HG02973 (cell line): Measurements from ENCODE around the gene GHRH.

Experiments
- ATAC-seq: cut with Tn5 transposase; IDR thresholded peaks from one replicate; pipeline ENCODE4 v1.9.1; 2021; ENCODE audit warnings: moderate library complexity; ENCODE audit not compliant: unreplicated experiment

Gene GHRH

DNA sequence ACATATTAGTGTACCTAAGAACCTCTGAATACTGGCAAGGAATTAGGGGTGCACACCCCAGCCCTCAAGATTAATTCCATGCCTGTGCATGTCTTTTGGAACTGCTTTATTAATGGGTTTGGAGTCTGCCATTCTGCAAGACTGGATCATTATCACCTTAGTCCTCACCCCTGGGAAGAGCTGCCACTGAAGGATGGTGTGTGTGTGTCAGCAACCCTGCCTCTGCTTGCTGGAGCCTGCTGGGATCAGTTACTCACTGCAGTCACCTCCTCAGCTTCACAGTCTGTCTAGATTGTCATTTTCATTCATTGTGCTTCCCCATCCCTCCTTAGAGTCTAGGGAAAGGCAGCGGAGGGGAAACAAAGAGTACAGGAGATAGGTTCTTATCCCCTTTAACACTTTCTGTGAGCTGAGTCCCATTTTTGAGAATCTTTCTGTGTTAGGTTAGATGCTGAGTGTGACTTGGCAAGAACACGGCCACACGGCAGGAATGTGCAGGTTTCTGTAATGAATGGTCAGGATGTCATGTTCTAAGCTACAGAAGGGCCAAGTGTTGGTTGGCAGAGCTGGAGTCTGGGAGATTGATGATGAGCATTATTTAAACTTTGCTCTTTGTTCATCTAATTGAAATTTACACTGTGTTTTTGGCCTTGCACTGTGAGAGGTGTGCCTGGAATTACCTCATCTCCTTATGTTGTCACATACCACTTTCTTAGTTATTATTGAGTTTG, 21.1 kb downstream of the GHRH start:
- ATAC-seq = no peak

GRCh38 chr20:37238935-37239451, 22.6 kb downstream of the GHRH start:
- no peak for ATAC-seq

GRCh38 chr20:37238426-37238825, 23.2 kb downstream of the GHRH start:
- no peak for ATAC-seq

DNA sequence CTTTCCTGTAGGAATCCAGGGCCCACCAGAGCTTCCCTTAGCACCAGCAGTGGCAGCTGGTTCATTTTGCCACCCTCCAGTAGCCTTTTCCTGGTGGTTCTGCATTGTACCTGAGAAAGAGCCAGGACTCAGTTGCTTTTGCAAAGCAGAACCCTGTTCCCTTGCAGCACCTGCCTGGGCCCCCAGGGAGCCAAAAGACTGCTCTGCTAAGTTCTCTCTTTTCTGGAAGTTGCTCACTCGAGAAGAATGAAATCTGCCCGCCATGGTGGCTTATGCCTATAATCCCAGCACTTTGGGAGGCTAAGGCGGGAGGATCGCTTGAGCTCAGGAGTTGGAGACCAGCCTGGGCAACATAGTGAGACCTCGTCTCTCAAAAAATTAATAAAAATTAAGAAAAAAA, 24.0 kb downstream of the GHRH start:
- no peak for ATAC-seq

DNA sequence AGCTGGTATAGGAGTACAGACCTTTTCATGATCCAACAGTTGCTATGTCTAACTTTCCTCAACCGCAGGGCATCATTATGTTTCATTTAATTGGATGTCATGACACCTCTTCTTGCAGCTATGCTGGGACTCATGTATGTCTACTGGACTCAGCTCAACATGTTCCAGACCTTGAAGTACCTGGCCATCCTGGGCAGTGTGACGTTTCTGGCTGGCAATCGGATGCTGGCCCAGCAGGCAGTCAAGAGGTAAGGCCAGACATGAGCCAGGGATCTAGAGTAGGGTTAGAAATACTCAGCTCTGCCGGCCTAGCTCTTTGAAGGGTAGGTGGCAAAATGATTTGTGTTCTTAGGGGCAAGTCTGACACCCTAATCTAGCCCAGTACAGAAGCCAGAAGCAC, 25.2 kb downstream of the GHRH start:
- ATAC-seq = no peak

- ATAC-seq = no peak
Measured at GRCh38 chr20:37235065-37235464, 26.5 kb downstream of the GHRH start.

DNA sequence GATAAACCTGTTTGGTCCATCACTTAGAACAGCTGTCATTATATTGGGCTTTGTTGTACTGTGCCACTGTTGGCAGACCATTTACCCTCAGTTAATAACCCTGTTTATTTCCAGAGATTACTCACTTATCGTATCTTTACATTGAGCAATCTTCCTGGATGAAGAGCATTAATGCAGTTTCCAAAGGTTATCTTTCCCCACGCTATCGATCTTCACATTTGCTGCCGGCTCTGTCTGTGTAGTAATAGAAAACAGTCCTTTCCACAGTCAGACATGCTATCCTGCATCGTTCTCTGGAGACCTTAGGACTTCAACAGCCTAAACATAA, 27.4 kb downstream of the GHRH start:
- ATAC-seq = no peak

DNA sequence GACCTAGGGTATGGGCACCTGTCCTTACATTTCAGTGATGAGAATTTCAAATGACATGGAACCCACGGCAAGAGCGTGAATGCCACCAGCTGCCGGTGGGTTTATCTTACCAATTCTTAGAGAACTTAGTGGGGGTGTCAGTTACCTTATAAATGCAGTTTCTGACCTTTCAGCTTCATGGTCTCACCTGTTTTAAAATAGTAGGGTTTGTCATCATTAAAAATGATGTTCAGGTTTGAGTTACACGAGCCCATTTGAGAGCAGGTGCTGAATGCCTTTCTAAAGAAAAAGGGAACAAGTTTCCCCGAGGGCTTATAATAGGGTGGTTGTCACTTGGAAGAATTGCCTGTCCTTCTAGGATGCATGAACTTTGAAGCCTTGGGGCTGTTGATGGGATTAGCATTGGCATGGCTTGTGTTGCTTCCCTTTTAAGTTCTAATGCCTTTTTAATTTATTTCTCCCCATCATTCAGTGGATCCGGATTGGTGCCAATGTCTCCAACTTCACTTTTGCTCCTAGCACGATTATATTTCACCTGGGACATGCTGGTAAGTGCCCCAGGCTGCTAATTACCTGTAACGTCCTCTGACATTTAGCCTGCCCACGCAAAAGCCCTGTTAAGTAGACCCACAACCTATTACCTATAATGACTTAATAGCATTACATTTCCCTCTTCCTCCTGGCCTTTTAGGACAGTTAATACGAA, 27.9 kb downstream of the GHRH start:
- no peak for ATAC-seq

DNA sequence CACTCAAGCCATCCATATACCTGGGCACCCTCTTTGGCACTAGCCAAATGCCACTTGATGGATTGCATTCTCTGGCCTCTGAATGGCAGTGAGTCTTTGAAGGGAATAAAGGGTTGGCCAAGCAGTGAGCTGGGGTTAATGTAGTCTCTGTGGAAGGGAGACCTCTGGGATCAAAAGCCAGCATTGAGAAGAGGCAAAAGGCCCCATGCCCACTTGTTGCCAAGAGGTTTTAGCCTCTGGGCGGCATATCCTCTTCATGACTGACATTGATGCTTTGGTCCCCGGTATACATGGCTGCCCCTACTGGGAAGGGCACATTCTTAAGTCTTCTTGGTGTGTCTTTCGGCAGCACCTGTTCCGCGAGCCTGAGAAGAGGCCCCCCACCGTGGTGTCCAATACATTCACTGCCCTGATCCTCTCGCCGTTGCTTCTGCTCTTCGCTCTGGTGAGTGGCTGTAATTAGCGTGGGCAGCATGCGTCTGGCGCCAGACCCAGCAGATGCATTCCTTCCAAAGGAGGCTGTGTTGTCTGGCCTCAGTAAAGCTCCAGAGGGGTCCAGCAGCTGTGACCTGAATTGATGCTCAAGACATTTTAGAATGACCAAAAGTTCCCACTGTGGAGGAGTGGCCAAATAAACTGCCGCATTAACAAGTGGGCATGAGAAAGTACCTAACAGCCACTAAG, 29.5 kb downstream of the GHRH start:
- no peak for ATAC-seq

DNA sequence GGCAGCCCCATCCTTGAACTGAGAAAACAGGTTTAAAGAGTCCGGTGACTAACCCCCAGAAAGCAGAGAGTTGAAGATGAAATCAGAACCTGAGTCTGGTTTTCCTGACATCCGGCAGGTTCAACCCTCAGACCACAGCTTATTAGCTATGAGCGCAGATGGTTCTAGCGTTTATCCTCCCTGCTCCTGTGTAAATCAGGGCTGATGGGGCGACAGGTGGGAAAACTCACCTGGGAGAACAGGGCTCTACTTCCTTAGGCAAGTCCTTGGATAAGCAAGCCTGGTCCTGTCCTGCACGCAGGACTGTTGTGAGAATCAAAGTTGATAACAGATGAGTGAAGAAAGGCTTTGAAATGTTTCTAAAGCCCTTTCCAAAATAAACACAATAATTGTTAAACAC, 31.4 kb downstream of the GHRH start:
- no peak for ATAC-seq

DNA sequence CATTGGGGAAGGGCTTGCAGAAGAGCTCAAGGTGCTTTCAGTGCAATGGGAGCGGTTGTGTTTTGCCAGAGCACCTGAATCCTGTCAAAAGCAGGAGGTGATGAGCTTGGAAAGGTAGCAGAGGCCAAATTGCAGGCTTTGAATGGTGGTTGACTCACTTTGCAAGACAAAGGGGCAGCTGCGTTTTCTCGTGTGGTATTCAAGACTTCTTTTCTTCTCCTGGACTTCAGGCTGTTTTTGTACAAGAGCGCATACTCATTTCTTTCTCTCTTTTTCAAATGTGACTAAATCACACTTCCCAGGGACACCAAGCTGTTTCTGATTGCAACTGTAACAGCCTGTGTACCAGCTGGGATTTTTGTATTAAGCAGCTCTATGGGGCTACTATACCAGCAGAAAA, 32.3 kb downstream of the GHRH start:
- no peak for ATAC-seq

GRCh38 chr20:37228656-37229055, 33.0 kb downstream of the GHRH start:
- ATAC-seq = no peak

DNA sequence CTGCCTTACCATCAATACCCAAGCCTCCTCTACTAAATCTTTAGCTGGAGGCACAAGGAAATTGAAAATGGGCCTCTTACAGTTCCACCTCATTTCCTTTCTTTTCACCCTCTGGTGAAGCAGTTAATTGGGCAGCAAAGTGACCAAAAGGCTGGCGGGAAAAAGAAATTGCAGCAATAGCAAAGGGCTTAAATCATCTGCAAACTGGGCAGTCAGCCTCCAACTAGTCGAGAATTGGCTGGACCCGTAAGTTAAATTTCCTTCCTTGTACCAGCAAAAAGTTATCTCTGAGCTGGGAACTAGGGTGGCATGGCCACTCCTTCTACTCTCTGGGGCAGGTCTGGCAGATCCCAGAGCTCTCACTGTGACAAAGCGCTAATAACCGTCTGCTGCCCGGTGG, 33.5 kb downstream of the GHRH start:
- no peak for ATAC-seq

DNA sequence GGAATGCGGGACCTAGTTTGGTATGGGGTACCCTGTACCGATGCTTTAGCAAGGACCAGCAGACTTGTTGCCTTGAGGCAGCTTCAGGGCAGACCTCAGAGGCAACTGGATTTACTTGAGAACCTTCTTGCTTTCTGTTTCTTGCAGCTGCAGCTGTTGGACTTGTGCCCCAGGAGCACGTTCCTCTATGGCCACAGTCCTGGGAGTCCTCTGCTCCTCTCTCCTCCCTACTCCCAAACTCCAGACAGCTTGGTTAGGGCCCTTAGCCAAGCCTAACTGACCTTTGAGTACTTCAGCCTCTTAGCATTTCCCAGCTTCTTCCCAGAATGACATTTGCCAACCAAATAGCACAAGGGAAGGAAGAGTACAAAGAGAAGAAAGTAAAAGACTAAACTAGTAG, 34.7 kb downstream of the GHRH start:
- no peak for ATAC-seq

- no peak for ATAC-seq
Measured at GRCh38 chr20:37225146-37225545, 36.5 kb downstream of the GHRH start.

- ATAC-seq = no peak
Measured at GRCh38 chr20:37223053-37223452, 38.6 kb downstream of the GHRH start.

DNA sequence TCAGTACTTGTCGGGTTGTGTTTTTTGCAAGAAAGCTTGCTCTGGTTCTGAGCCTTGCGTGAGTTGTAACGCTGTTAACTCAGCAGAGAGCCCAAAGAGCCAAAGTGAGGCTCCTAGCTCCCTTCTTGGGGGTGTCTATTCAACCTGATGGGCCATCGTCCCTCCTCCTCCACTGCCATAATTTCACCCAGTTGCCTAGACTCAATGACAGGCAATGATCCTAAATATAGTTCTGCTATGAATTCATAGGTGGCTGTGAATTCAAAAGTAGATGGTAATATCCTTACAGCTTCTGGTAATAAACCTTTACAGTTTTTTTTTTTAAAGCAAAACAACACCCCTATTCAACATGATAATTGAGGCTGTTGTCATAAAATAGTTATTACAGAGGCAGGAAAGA, 39.5 kb downstream of the GHRH start:
- no peak for ATAC-seq

DNA sequence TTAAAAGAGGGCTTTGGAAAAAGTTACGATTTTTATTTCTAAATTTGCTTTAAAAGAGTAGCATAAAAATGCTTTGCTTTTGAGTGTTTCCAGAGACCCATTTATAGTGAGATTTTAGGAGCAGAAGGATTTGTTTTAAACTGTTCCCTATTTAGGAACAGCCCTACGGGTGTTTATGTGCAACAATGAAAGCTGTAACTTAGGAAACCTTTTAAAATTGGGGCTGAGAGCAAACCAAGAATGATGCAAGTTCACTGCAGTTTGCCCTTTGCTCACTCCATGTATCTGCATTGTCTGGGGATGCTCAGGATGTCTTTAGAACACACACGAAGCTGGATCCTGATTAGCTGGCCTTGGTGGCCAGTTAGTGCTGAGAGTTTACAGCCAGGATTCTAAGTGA, 40.9 kb downstream of the GHRH start:
- ATAC-seq = no peak

GRCh38 chr20:37219751-37220668, 41.6 kb downstream of the GHRH start:
- ATAC-seq = no peak

DNA sequence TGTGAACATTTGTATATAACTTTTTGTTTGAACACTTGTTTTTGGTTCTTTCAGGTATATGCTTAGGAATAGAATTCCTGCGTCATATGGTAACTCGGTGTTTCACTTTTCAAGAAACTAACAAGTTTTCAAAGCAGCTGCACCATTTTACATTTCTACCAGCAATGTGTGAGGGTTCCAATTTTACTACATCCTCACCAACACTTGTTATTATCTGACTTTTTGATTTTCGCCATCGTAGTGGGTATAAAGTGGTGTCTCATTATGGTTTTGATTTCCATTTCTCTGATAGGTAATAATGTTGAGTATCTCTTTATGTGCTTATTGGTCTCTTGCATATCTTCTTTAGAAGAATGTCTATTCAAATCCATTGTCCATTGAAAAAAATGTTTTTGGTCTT, 42.6 kb downstream of the GHRH start:
- no peak for ATAC-seq

DNA sequence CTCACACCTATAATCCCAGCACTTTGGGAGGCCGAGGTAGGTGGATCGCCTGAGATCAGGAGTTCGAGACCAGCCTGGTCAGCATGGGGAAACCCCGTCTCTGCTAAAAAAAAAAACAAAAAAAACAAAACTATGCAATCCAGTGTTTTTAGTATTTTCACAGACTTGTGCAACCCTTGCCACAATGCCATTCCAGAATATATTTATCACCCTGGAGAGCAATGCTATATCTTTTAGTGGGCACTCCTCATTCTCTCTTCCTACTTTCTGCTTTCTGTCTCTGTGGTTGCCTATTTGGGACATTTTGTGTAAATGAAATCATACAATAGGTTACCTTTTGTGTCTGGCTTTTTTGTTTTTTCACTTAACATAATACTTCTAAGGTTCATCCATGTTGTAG, 43.2 kb downstream of the GHRH start:
- no peak for ATAC-seq
